Panc1 (cell line): ENCODE measurements around the gene SHC3.

Source experiments
- CTCF ChIP-seq: fragments of 450-650 bp; IDR thresholded peaks from 2 replicates; pipeline ENCODE4 v1.5.1; 2017; ENCODE audit warnings: mild to moderate bottlenecking
- POLR2AphosphoS5 ChIP-seq: IDR thresholded peaks from 2 replicates; pipeline ENCODE4 v1.6.1; 2012; ENCODE audit warnings: mild to moderate bottlenecking, low read depth, low read length, moderate library complexity
- SIN3A ChIP-seq: IDR thresholded peaks from 2 replicates; pipeline ENCODE4 v1.6.1; 2012; ENCODE audit warnings: low read depth, mild to moderate bottlenecking, low read length, moderate library complexity, borderline replicate concordance; ENCODE audit not compliant: insufficient read depth
- TCF7L2 ChIP-seq: IDR thresholded peaks from 2 replicates; pipeline ENCODE4 v1.6.1; 2011; ENCODE audit warnings: mild to moderate bottlenecking, low read depth, low read length, inconsistent platforms
- TF ChIP-seq, protein P1 (sequence below), 2 experiments: IDR thresholded peaks; 2 replicates each; pipeline ENCODE4 v1.6.1; 2011 to 2012; ENCODE audit warnings: low read depth in 2 of 2, control low read depth in 1 of 2, low read length in 1 of 2, mild to moderate bottlenecking in 1 of 2, moderate library complexity in 1 of 2; ENCODE audit not compliant: insufficient read depth in 1 of 2

DNA sequence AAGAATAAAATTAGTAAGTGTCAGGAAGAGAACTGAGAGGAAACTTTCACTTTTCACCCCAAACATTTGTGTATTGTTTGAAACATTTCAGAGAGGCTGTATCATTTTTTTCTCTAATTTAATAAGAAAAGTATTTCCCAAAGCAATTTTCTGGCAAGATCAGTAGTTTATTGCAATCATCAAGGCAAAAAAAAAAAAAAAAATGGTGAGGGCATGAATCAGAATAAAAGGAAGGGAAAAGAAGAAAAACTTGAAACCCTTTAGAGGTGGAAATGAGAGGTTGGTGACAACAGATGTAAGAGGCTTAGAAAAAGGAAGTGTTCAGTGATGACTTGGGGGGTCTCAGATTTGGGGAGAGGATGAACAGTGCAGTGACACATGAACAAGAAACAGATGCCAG is 13.3 kb downstream of the SHC3 start:
- TF ChIP-seq CTCF (no peak), TCF7L2 (no peak), SIN3A (no peak), POLR2AphosphoS5 (no peak)
- TF ChIP-seq, protein P1, sequence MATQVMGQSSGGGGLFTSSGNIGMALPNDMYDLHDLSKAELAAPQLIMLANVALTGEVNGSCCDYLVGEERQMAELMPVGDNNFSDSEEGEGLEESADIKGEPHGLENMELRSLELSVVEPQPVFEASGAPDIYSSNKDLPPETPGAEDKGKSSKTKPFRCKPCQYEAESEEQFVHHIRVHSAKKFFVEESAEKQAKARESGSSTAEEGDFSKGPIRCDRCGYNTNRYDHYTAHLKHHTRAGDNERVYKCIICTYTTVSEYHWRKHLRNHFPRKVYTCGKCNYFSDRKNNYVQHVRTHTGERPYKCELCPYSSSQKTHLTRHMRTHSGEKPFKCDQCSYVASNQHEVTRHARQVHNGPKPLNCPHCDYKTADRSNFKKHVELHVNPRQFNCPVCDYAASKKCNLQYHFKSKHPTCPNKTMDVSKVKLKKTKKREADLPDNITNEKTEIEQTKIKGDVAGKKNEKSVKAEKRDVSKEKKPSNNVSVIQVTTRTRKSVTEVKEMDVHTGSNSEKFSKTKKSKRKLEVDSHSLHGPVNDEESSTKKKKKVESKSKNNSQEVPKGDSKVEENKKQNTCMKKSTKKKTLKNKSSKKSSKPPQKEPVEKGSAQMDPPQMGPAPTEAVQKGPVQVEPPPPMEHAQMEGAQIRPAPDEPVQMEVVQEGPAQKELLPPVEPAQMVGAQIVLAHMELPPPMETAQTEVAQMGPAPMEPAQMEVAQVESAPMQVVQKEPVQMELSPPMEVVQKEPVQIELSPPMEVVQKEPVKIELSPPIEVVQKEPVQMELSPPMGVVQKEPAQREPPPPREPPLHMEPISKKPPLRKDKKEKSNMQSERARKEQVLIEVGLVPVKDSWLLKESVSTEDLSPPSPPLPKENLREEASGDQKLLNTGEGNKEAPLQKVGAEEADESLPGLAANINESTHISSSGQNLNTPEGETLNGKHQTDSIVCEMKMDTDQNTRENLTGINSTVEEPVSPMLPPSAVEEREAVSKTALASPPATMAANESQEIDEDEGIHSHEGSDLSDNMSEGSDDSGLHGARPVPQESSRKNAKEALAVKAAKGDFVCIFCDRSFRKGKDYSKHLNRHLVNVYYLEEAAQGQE (IDR thresholded peaks at IDR 0.05; ENCODE audit: insufficient read depth in 1 of 2, low read depth in 2 of 2, low read length in 1 of 2): no peak
